DOHH2 (cell line): ENCODE data around the gene PRR14L.
A peak's percentile ranks its signal among the peaks of the same experiment; 100 is the strongest.
"Not testable (repeated sequence)": the region's sequence is repeated elsewhere in the genome, so short reads cannot be mapped to it uniquely, and the experiment has no call there.

ENCODE experiments used
- H3F3A ChIP-seq: fragments of 200-600 bp; sonication (generic), shearing (Covaris generic); 2 replicates; pipeline ENCODE4 v1.6.0; 2016; ENCODE audit warnings: antibody characterized with exemption, mild to moderate bottlenecking; ENCODE audit not compliant: control insufficient read depth, insufficient read depth
- H3K27ac ChIP-seq: fragments of 200-600 bp; sonication (generic); 2 replicates; pipeline ENCODE4 v1.5.1; 2014; ENCODE audit warnings: low read depth, mild to moderate bottlenecking, low read length, moderate library complexity
- H3K27me3 ChIP-seq: fragments of 200-600 bp; sonication (generic); 2 replicates; pipeline ENCODE4 v1.6.1; 2014; ENCODE audit warnings: mild to moderate bottlenecking, low read length, mixed read lengths; ENCODE audit not compliant: control insufficient read depth
- H3K36me3 ChIP-seq: fragments of 200-600 bp; sonication (generic); 2 replicates; pipeline ENCODE4 v1.6.1; 2014; ENCODE audit warnings: mild to moderate bottlenecking, low read length, moderate library complexity, mixed read lengths; ENCODE audit not compliant: control insufficient read depth
- H3K4me1 ChIP-seq: fragments of 200-600 bp; sonication (generic); 2 replicates; pipeline ENCODE4 v1.6.1; 2014; ENCODE audit warnings: mild to moderate bottlenecking, low read length, mixed read lengths; ENCODE audit not compliant: control insufficient read depth
- H3K4me2 ChIP-seq: fragments of 200-600 bp; sonication (generic); 2 replicates; pipeline ENCODE4 v1.6.0; 2014; ENCODE audit warnings: mild to moderate bottlenecking, low read length, moderate library complexity
- H3K4me3 ChIP-seq: fragments of 200-600 bp; sonication (generic); 2 replicates; pipeline ENCODE4 v1.5.1; 2014; ENCODE audit warnings: mild to moderate bottlenecking, low read length, mixed read lengths
- H3K79me2 ChIP-seq: fragments of 200-600 bp; sonication (generic); 2 replicates; pipeline ENCODE4 v1.6.1; 2014; ENCODE audit warnings: mild to moderate bottlenecking, low read length, mixed read lengths; ENCODE audit not compliant: control insufficient read depth
- H3K9me2 ChIP-seq: fragments of 200-600 bp; sonication (generic); replicated peaks from 2 replicates; pipeline ENCODE4 v1.6.1; 2014; ENCODE audit warnings: mild to moderate bottlenecking, low read length, mixed read lengths; ENCODE audit not compliant: control insufficient read depth
- H3K9me3 ChIP-seq: fragments of 200-600 bp; sonication (generic); 2 replicates; pipeline ENCODE4 v1.6.1; 2014; ENCODE audit warnings: antibody characterized with exemption, low read length, mixed read lengths; ENCODE audit not compliant: control insufficient read depth, insufficient read depth
- H4K20me1 ChIP-seq: fragments of 200-600 bp; sonication (generic); 2 replicates; pipeline ENCODE4 v1.6.0; 2014; ENCODE audit warnings: low read depth, mild to moderate bottlenecking, antibody characterized with exemption, low read length, moderate library complexity; ENCODE audit not compliant: control insufficient read depth, insufficient read depth
- CTCF ChIP-seq: fragments of 200-600 bp; sonication (generic); IDR thresholded peaks from one replicate; pipeline ENCODE4 v1.5.1; 2014; ENCODE audit warnings: antibody characterized with exemption, mild to moderate bottlenecking, low read depth, low read length; ENCODE audit not compliant: poor library complexity, severe bottlenecking
- EZH2phosphoT487 ChIP-seq: fragments of 200-600 bp; sonication (generic); IDR thresholded peaks from 2 replicates; pipeline ENCODE4 v1.6.1; 2017; ENCODE audit warnings: borderline replicate concordance, mild to moderate bottlenecking, antibody characterized with exemption, low read length, moderate library complexity, mixed read lengths

Gene PRR14L

DNA sequence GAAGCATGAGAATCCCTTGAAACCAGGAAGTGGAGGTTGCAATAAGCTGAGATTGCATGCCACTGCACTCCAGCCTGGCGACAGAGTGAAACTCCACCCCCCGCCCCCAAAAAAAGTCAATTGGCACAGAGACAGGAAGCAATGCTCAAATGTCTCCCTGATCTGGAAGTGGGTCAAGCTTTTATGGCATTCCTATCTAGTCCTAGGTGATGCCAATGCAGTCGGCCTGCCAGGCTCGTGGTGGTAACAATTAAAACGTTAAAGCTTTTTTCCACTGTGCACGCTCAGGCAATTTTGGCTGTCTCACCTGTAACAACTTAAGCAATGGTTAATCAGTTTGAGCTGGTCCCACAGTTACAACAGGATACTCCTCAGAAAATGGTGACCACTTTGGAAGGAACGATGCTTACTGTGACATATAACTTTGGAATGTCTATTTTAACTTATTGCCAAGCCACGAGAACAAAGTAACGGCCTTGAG, 69.0 kb downstream of the PRR14L start:
- Histone ChIP-seq H3K36me3 (peaks cover 28% of the 10 kb centered on the region), H4K20me1 (no peaks in the 10 kb centered on the region), H3K4me1 (peaks cover 12% of the 10 kb centered on the region), H3K27me3 (no peaks in the 10 kb centered on the region), H3F3A (peaks cover 17% of the 10 kb centered on the region), H3K79me2 (no peaks in the 10 kb centered on the region), H3K27ac (no peak overlapping the region), H3K9me2 (no peaks in the 10 kb centered on the region), H3K9me3 (no peaks in the 10 kb centered on the region), H3K4me3 (no peak overlapping the region), H3K4me2 (no peak overlapping the region)
- TF ChIP-seq CTCF = no peak
- TF ChIP-seq EZH2phosphoT487 = no peak

- Histone ChIP-seq H3K4me1 (peaks cover 25% of the 10 kb centered on the region), H3K79me2 (no peaks in the 10 kb centered on the region), H3K36me3 (peaks cover 9% of the 10 kb centered on the region), H3K4me2 (no peak overlapping the region), H3K27me3 (no peaks in the 10 kb centered on the region), H3K4me3 (no peak overlapping the region), H3K9me3 (no peaks in the 10 kb centered on the region), H3K27ac (no peak overlapping the region), H3F3A (peaks cover 20% of the 10 kb centered on the region), H4K20me1 (no peaks in the 10 kb centered on the region), H3K9me2 (no peaks in the 10 kb centered on the region)
- no peak for TF ChIP-seq CTCF
- no peak for TF ChIP-seq EZH2phosphoT487
Observed at GRCh38 chr22:31678748-31679147, 71.2 kb downstream of the PRR14L start.

DNA sequence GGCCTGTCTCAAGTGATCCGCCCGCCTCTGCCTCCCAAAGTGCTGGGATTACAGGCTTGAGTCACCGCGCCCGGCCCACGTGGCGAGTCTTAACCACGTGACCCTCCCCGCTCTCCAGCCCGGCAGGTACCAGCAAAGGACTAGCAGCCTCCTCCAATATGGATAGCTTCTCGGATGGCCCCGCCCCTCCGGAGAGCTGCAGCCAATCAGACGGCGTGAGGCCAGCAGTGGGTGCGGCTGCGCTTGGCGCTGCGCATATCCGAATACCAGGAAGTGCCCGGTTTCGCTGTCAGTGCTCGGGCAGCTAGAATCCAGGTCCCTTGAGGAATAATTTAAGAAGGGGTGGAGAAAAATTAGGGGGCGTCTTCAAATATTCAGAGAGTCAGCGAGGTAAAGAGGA, 73.2 kb downstream of the PRR14L start:
- no peaks in the 10 kb centered on the region for H3K36me3 ChIP-seq
- H3K27me3 ChIP-seq = no peaks in the 10 kb centered on the region
- no peak overlapping the region for H3K27ac ChIP-seq
- peak overlapping the region; percentile 69 for H3K4me3 ChIP-seq
- no peaks in the 10 kb centered on the region for H3K79me2 ChIP-seq
- H4K20me1 ChIP-seq = no peaks in the 10 kb centered on the region
- no peaks in the 10 kb centered on the region for H3K9me2 ChIP-seq
- H3K4me1 ChIP-seq = peaks cover 31% of the 10 kb centered on the region
- peaks cover 20% of the 10 kb centered on the region for H3F3A ChIP-seq
- TF ChIP-seq CTCF (no peak), EZH2phosphoT487 (no peak)
- peaks cover 5% of the 10 kb centered on the region for H3K9me3 ChIP-seq
- H3K4me2 ChIP-seq = peak overlapping the region; percentile 65

- H3K4me2 ChIP-seq = peak overlapping the region; percentile 62
- H3K4me3 ChIP-seq = peak overlapping the region; percentile 38
- H3F3A ChIP-seq = peaks cover 10% of the 10 kb centered on the region; the same call in 1 of the 2 replicates
- H4K20me1 ChIP-seq, H3K79me2 ChIP-seq, H3K27me3 ChIP-seq, H3K9me2 ChIP-seq, H3K36me3 ChIP-seq, H3K9me3 ChIP-seq: not testable (repeated sequence)
- peaks cover 34% of the 10 kb centered on the region for H3K4me1 ChIP-seq
- H3K27ac ChIP-seq = peak overlapping the region; percentile 58
Observed at GRCh38 chr22:31674219-31674618, 75.7 kb downstream of the PRR14L start.

DNA sequence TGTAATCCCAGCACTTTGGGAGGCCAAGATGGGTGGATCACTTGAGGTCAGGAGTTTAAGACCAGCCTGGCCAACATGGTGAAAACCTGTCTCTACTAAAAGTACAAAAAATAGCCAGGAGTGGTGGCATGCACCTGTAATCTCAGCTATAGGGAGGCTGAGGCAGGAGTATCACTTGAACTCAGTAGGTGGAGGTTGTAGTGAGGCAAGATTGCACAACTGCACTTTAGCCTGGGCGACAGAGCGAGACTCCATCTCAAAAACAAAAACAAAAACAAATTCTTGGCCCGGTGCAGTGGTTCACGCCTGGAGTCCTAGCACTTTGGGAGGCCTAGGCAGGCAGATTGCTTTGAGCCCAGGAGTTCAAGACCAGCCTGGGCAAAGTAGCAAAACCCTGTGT, 81.1 kb downstream of the PRR14L start:
- H3K79me2 ChIP-seq, H3K27me3 ChIP-seq, H3F3A ChIP-seq, H3K9me2 ChIP-seq, H3K9me3 ChIP-seq, H3K27ac ChIP-seq, H3K4me3 ChIP-seq, H4K20me1 ChIP-seq, H3K4me2 ChIP-seq, H3K36me3 ChIP-seq: not testable (repeated sequence)
- peaks cover 18% of the 10 kb centered on the region for H3K4me1 ChIP-seq
